ENCODE results near the gene FUT4.

- no peak for TF ChIP-seq ZNF138 (CRISPR knock-in tag; conservative IDR thresholded peaks at IDR 0.05)
- TF ChIP-seq CTCF (IDR thresholded peaks at IDR 0.05): no peak
Measured at GRCh38 chr11:94533206-94533605, 10.5 kb upstream of the FUT4 start.

Data from WTC11 (cell line).